GM21529 (cell line): ENCODE results near the gene TRIM9.

Experiments used
- ATAC-seq: cut with Tn5 transposase; IDR thresholded peaks from one replicate; pipeline ENCODE4 v1.9.1; 2021; ENCODE audit not compliant: unreplicated experiment

Gene TRIM9

DNA sequence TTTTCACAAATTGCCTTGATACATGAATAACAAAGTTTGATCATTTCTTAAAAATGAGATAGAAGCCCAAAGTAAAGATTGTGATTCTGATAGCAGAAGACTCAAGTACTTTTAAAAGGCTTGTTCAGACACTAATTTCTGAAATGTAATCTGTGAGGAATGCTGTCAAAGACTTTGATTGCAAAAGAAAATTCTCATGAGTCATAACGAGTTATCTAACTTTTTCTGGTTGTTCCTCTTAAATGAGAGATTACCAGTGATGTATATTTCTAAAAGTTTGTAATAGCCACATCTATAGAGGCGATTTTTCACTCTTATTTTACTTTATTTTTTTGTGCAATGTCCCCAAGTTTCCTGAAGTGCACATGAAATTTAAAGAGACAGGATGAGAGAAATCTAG is 157.6 kb downstream of the TRIM9 start:
- ATAC-seq: no peak

DNA sequence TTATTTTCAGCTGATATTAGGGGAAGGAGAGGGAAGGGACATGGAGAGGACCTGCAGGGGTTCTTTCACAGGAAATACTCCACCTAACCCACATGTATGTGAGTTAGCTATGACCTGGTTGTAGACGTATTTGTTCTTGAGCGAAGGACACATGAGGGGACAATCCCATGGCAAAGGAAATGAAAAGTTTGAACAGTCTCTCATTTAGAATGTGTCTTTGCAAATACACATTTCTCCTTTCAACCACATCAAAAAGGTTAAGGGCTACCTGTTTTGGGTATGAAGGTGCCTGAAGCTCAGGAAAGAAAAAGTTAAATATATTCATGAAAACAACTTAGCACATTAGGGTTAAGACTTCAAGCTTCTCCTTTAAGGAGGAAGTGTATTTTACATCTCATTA is 158.0 kb downstream of the TRIM9 start:
- no peak for ATAC-seq

- ATAC-seq: no peak
These were observed 158.9 kb downstream of the TRIM9 start for GRCh38 chr14:50936016-50936340.

DNA sequence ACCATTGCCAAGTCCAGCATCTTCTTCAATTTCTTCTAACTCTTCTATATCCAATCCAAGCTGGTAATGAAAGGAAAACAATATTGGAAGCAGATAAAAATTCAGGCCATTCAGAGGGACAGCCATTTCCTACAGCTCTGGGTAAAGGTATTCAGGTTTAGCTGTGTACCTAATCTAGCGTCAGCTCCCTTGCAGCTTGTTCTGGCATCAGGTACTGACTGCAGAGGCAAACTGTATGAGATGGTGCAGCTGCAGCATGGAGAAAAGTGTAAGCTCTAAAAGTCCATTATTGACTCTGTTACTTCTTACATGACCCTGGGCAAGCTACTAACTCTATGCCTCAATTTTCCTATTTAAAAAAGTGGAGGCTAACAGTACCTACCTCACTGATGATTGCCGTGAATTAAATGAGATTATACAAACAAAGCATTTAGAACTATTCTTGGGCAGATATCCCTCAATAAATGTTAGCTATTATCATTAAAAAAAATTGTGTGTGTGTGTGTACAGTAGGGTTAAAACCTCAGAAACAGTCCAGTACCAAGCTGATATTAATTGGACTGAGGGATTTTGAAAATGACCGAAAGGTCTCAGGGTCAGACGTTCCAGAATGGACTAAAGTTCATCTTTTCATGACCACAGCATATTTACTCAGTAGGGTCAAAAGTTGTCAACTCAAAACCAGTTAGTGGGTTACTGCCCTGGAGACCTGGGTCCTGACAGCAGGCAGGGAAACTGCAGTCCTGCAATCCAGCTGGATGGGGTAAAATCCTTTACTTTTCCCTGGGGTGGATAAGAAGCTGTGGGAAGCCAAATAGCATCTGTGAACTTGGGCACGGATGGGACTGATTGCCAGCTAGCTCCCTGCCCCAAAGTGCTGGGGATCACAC is 159.5 kb downstream of the TRIM9 start:
- ATAC-seq: no peak

GRCh38 chr14:50932592-50933495 is 162.1 kb downstream of the TRIM9 start:
- ATAC-seq: no peak

DNA sequence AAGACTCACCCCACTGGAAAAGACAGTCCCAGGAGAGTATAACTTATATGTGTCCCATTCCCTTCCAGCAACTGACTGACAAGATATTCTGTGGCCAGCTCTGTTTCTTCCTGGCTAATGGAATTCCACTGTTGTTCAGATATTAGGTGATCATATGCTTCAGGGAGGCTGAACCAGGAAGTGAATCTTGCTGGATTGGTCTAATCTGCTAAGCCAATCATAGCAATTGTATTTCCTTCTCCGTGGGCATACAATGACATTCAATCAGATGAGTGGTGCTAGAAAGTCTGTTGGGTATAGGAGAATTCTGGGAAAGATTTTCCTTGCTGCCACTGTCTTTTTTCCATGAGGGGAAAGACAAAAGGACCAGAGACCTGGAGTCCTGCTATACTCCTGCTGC is 162.7 kb downstream of the TRIM9 start:
- ATAC-seq: no peak

DNA sequence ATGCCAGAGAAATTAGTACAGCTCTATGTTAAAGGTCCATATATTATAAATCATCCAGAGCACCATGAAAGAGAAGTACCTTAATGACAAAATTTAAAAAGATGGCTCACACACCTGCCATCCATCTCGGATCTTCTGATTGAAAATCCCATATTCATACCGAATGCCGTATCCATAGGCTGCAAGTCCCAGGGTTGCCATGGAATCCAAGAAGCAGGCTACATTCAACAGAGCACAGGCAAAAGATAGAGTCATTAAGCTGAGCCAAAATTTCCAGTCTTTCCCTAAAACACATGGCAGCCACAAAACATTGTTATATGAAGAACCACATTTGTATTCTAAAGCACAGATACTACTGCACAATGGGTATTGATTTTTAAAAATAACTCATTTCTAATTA is 163.3 kb downstream of the TRIM9 start:
- ATAC-seq: no peak

DNA sequence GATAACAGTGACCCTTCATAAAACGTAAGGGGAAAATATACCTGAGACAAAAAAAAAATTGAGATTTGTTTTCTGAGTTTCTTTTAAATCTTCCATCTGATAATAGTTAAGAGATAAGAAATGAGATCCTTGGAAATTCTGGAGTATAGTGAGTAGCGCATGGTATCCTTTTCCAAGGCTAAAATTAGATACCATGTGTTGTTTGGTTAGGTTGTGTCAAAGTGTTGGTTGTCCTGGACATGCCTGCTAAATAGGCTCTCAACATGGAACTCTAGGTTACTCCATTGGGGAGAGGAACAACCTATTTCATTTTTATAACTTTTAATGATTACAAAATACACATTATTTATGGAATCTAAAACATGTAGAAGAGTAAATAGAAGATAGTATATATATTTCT is 165.4 kb downstream of the TRIM9 start:
- no peak for ATAC-seq

- no peak for ATAC-seq
These were observed 166.8 kb downstream of the TRIM9 start for GRCh38 chr14:50928002-50928635.

GRCh38 chr14:50926851-50927386 is 168.0 kb downstream of the TRIM9 start:
- ATAC-seq: no peak
